MM.1S (cell line): Measurements from ENCODE around the gene NLRP6.

Source experiments
- DNase-seq: peaks from one replicate; pipeline ENCODE4 v3.0.0-alpha.2; 2015
- H2AFZ ChIP-seq: fragments of 300-600 bp; sonication (generic); 2 replicates; pipeline ENCODE4 v1.6.0; 2016; ENCODE audit warnings: antibody characterized with exemption, low read length
- H3F3A ChIP-seq: fragments of 300-600 bp; sonication (generic); 2 replicates; pipeline ENCODE4 v1.6.1; 2016; ENCODE audit warnings: mild to moderate bottlenecking, antibody characterized with exemption, low read length, moderate library complexity, mixed read lengths; ENCODE audit not compliant: insufficient read depth
- H3K27ac ChIP-seq: fragments of 300-600 bp; sonication (generic); 2 replicates; pipeline ENCODE4 v1.5.1; 2016; ENCODE audit warnings: mild to moderate bottlenecking, low read length
- H3K27me3 ChIP-seq: fragments of 300-600 bp; sonication (generic); replicated peaks from 2 replicates; pipeline ENCODE4 v1.6.0; 2016; ENCODE audit warnings: low read length; ENCODE audit not compliant: insufficient read depth
- H3K36me3 ChIP-seq: fragments of 300-600 bp; sonication (generic); replicated peaks from 2 replicates; pipeline ENCODE4 v1.6.1; 2016; ENCODE audit warnings: mild to moderate bottlenecking, low read length, mixed read lengths; ENCODE audit not compliant: insufficient read depth
- H3K4me1 ChIP-seq: fragments of 300-600 bp; sonication (generic); 2 replicates; pipeline ENCODE4 v1.6.1; 2016; ENCODE audit warnings: low read length, mixed read lengths
- H3K4me2 ChIP-seq: fragments of 300-600 bp; sonication (generic); 2 replicates; pipeline ENCODE4 v1.6.0; 2016; ENCODE audit warnings: low read depth, low read length
- H3K4me3 ChIP-seq: fragments of 300-600 bp; sonication (generic); 2 replicates; pipeline ENCODE4 v1.5.1; 2016; ENCODE audit warnings: low read length, mixed read lengths
- H3K79me2 ChIP-seq: fragments of 300-600 bp; sonication (generic); 2 replicates; pipeline ENCODE4 v1.6.1; 2016; ENCODE audit warnings: mixed run types, low read length, mixed read lengths
- H3K9ac ChIP-seq: fragments of 300-600 bp; sonication (generic); 2 replicates; pipeline ENCODE4 v1.6.1; 2016; ENCODE audit warnings: low read length, mixed read lengths
- H3K9me2 ChIP-seq: fragments of 300-600 bp; sonication (generic); replicated peaks from 2 replicates; pipeline ENCODE4 v1.6.1; 2016; ENCODE audit warnings: mild to moderate bottlenecking, low read length, mixed read lengths; ENCODE audit not compliant: insufficient read depth
- H3K9me3 ChIP-seq: fragments of 300-600 bp; sonication (generic); replicated peaks from 2 replicates; pipeline ENCODE4 v1.6.1; 2016; ENCODE audit warnings: mild to moderate bottlenecking, low read length, mixed read lengths; ENCODE audit not compliant: insufficient read depth
- H4K20me1 ChIP-seq: fragments of 300-600 bp; sonication (generic); 2 replicates; pipeline ENCODE4 v1.6.1; 2016; ENCODE audit warnings: mild to moderate bottlenecking, low read length, moderate library complexity, mixed read lengths; ENCODE audit not compliant: insufficient read depth
- CTCF ChIP-seq: fragments of 300-600 bp; sonication (generic); IDR thresholded peaks from 2 replicates; pipeline ENCODE4 v1.5.1; 2016; ENCODE audit warnings: antibody characterized with exemption, low read length, mixed read lengths
- EZH2 ChIP-seq: fragments of 300-600 bp; sonication (generic); optimal IDR thresholded peaks from 2 replicates; pipeline ENCODE3; 2017; ENCODE audit warnings: low read depth, mild to moderate bottlenecking, antibody characterized with exemption, low read length, mixed read lengths
- EZH2phosphoT487 ChIP-seq: fragments of 300-600 bp; sonication (generic); IDR thresholded peaks from 2 replicates; pipeline ENCODE4 v1.6.1; 2018; ENCODE audit warnings: antibody characterized with exemption, low read length

NLRP6 gene

GRCh38 chr11:315051-315481, 36.9 kb downstream of the NLRP6 start:
- Histone ChIP-seq H3K9me3 (no peaks in the 10 kb centered on the region), H3K4me2 (no peak overlapping the region), H3K4me1 (peaks cover 14% of the 10 kb centered on the region), H3K9ac (no peak overlapping the region), H3K27ac (no peak overlapping the region), H4K20me1 (no peaks in the 10 kb centered on the region), H3F3A (no peaks in the 10 kb centered on the region), H2AFZ (no peak overlapping the region), H3K9me2 (no peaks in the 10 kb centered on the region), H3K36me3 (no peaks in the 10 kb centered on the region), H3K27me3 (peaks cover 55% of the 10 kb centered on the region), H3K79me2 (no peaks in the 10 kb centered on the region), H3K4me3 (no peak overlapping the region)
- TF ChIP-seq CTCF = no peak
- TF ChIP-seq EZH2phosphoT487 = no peak
- no peak for TF ChIP-seq EZH2
- no peak for DNase-seq

- Histone ChIP-seq H3K36me3 (no peaks in the 10 kb centered on the region), H3K4me1 (peaks cover 14% of the 10 kb centered on the region), H4K20me1 (no peaks in the 10 kb centered on the region), H3K79me2 (no peaks in the 10 kb centered on the region), H2AFZ (no peak overlapping the region), H3K4me3 (no peak overlapping the region), H3K27me3 (peaks cover 56% of the 10 kb centered on the region), H3K9ac (no peak overlapping the region), H3K9me3 (no peaks in the 10 kb centered on the region), H3F3A (no peaks in the 10 kb centered on the region), H3K27ac (no peak overlapping the region), H3K4me2 (no peak overlapping the region), H3K9me2 (no peaks in the 10 kb centered on the region)
- TF ChIP-seq CTCF (no peak), EZH2phosphoT487 (no peak), EZH2 (no peak)
- no peak for DNase-seq
Observed at GRCh38 chr11:315516-315994, 37.3 kb downstream of the NLRP6 start.

GRCh38 chr11:316031-316701, 38.0 kb downstream of the NLRP6 start:
- H3K9me2 ChIP-seq = no peaks in the 10 kb centered on the region
- peaks cover 14% of the 10 kb centered on the region for H3K4me1 ChIP-seq
- no peak for DNase-seq
- H2AFZ ChIP-seq = no peak overlapping the region
- no peak overlapping the region for H3K9ac ChIP-seq
- no peaks in the 10 kb centered on the region for H3K79me2 ChIP-seq
- no peaks in the 10 kb centered on the region for H3F3A ChIP-seq
- no peak overlapping the region for H3K27ac ChIP-seq
- H4K20me1 ChIP-seq = no peaks in the 10 kb centered on the region
- H3K4me2 ChIP-seq = no peak overlapping the region
- no peak for TF ChIP-seq CTCF
- no peak overlapping the region for H3K4me3 ChIP-seq
- H3K27me3 ChIP-seq = peaks cover 60% of the 10 kb centered on the region
- H3K36me3 ChIP-seq = no peaks in the 10 kb centered on the region
- no peaks in the 10 kb centered on the region for H3K9me3 ChIP-seq
